GM18909 (cell line): ENCODE results near the gene C12orf43.

ENCODE experiments used
- ATAC-seq: cut with Tn5 transposase; IDR thresholded peaks from one replicate; pipeline ENCODE4 v1.9.1; 2021; ENCODE audit warnings: mild to moderate bottlenecking; ENCODE audit not compliant: unreplicated experiment, poor library complexity

Gene C12orf43

DNA sequence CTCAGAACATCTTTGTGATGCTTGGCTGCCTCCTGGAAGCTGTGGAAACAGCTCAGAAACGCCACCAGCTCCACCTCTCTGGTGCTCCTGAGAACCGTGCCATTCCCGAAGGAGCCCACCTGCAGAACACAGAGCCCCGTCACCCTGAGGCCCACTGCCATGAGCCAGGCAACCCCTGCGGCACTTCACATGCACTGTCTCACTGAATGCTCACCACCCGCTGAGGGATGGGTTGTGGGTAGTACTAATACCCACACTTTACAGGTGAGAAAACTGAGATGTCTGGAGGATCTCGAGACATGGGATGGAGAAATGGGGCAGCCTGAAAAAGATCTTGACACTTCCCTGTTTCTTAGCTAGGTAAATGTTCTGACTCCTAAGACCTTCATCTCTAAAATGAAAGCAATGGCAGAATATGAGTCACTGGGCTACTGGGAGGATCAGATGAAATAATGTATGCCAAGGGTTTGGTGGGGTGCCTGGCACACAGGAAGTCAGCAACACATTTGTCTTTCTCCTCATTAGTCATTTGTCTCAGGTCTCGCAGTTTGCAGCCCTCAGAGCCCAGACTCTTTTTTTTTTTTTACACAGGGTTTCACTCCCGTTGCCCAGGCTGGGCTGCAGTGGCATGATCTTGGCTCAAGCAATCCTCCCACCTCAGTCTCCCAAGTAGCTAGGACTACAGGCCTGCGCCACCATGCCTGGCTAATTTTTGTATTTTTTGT, 17.5 kb upstream of the C12orf43 start:
- no peak for ATAC-seq

GRCh38 chr12:121030576-121031212, 14.4 kb upstream of the C12orf43 start:
- ATAC-seq = no peak

DNA sequence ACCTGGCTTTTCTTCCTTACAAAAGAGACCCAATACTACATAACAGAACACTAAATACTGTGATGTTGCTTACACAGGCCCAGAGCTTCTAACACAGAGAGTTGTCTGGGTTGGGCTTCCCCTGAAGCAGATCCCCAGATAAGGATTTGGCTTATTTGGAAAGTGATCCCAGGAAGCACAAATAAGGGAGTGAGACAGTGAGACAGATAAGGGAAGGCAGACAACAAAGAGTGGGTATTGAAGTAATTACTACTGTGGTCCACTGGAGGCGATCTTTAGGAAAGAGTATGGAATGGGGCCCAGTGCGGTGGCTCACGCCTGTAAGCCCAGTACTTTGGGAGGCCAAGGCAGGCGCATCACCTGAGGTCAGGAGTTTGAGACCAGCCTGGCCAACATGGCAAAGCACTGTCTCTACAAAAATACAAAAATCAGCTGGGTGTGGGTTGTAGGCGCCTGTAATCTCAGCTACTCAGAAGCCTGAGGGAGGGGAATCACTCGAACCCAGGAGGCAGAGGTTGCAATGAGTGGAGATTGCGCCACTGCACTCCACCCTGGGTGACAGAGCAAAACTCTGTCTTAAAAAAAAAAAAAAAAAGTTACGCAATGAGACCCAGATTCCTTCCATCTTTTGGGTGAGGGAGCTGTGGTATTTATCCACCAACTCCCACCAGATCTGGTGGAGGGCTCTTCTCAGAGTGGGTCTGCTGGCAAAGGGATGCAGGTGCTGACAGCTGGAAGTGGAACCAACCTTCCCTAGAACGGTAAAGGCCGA, 10.2 kb upstream of the C12orf43 start:
- ATAC-seq = no peak

DNA sequence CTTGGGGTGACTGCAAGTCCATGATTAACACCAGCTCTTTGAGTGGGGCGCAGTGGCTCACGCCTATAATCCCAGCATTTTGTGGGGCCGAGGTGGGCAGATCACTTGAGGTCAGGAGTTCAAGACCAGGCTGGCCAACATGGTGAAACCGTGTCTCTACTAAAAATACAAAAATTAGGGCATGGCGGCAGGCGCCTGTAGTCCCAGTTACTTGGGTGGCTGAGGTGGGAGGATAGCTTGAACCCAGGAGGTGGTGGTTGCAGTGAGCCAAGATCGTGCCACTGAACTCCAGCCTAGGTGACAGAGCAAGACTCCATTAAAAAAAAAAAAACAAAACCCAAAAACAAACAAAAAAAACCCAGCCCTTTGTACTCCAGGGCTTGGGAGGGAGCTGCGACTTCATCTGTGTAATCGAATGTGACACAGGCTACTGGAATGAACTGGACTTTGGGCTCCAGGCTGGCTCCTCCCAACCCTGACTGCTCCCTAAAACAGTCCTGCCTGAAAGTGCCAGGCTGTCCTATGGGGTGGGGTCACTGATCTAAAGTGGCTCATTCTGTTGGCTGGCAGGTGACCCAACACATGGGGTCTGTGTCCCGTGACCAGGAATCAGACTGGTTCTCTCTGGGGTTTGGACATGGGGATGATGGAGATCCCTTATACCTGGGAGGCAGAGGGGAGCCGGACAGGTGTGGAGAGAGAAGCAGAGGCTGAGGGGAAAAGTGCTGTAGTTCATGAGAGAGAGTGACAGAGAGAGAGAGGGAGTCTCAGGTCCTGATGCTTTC, 9.3 kb upstream of the C12orf43 start:
- ATAC-seq = no peak

DNA sequence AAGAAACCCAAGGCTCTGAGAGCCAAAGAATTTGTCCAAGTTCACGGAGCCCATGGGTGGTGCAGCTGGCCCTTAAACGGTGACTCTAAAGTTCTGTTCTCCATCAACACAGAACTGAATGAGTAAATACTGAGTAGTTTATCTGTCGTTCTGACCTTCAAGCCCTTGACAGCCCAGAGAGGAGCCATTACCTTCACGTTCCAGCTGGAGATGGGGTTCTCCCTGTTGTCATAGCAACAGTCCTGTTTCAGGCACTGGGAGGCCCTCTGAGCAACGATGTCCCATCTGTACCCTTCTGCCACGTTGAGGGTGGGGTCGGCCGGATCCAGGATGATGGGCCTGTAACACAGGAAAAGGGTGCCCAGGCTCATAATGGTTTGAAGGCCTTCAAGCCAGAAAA, 7.5 kb upstream of the C12orf43 start:
- ATAC-seq = no peak

DNA sequence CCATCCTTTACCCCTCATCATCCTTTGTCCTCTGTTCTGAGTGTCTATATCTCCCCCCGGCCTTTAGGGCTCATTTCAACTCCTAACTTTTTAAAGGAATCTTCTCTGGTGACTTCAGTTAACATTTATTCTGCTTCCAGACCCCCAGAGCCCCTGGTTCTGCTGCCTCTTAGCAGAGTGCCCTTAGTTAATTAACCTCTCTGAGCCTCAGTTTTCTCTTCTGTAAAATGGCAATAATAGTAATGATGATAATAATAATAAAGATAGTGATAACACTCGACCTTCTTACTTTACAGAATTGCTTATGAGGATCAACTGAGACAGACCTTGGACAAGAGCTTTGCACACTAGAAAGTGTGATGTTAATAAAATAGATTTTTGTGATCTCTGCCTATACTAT, 6.4 kb upstream of the C12orf43 start:
- ATAC-seq = no peak

- no peak for ATAC-seq
Measured at GRCh38 chr12:121021754-121022153, 5.5 kb upstream of the C12orf43 start.

- ATAC-seq = no peak
Measured at GRCh38 chr12:121018860-121019617, 2.8 kb upstream of the C12orf43 start.

DNA sequence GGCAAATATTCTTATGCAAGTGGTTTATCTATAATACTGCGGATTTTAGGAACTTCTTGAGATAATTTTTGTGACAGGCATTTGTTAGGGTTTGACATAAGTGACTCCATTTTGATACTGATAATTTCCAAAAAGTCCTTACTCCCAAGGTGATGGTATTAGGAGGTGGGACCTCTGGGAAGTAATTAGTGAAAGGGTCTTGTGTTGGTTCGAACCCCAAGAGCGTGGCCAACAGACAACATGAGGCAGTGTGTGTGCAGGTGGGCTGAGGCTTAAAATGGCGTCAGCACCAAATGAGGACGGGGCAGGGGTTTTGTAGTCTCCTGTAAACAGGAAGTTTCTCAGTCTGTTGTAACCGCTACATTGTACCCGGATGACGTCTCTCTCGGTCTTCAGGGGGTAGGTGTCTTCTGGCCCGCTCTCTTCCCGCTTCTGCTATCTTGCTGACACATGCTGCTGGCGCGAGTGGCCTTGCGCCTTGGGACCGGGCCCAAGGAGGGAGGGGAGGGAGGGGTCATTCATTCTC, 1.7 kb upstream of the C12orf43 start:
- ATAC-seq = no peak

DNA sequence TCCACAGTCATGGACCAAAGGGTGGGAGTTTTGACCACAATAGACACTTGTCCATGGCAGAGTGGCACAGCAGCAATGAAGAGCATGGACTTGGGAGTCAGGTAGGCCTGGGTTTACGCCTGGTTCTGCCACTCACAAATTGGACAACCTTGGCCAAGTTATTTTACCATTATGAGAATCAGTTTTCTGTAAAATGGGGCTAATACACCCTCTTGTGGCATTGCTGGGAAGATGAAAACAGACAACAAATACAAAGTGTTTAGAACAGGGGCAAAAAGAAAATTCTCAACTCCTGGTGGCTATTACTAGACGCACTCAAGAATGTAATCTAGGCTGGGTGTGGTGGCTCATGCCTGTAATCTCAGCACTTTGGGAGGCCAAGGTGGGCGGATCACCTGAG, 2.6 kb downstream of the C12orf43 start:
- ATAC-seq = no peak

GRCh38 chr12:121011820-121012219, 4.5 kb downstream of the C12orf43 start:
- no peak for ATAC-seq

DNA sequence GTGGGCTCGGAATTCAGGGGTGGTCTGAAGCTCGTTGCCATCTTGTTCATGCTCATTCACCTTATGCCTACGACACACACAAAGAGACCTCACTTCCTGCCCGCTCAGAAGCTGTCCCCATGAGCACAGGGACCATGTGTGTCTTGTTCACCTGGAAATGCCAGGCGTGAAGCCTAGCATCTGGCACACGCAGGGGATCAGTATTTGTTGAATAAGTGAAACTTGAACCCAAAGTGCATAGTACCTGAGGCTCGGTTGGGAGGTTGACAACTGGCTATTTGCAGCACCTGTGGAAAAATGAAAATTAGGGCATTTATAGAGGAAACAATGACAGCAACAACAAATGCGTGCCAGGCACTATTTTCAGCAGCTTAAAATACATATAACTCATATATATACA, 5.4 kb downstream of the C12orf43 start:
- ATAC-seq = no peak

DNA sequence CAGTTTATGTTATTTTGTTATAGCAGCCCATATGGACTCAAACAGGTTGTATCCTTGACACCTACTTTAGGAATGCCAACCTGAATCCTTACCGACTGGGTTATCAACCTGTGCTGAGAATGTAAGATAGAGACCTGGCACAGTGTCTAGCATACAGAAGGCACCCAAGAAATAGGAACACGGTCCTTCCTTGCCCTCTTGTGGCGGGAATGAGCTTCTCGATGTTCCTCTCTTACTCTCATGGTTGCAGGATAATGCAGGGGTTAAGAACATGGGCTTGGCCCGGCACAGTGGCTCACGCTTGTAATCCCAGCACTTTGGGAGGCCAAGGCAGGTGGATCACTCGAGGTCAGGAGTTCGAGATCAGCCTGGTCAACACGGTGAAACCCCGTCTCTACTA, 6.5 kb downstream of the C12orf43 start:
- no peak for ATAC-seq

- ATAC-seq = no peak
Measured at GRCh38 chr12:121008347-121009098, 7.8 kb downstream of the C12orf43 start.

DNA sequence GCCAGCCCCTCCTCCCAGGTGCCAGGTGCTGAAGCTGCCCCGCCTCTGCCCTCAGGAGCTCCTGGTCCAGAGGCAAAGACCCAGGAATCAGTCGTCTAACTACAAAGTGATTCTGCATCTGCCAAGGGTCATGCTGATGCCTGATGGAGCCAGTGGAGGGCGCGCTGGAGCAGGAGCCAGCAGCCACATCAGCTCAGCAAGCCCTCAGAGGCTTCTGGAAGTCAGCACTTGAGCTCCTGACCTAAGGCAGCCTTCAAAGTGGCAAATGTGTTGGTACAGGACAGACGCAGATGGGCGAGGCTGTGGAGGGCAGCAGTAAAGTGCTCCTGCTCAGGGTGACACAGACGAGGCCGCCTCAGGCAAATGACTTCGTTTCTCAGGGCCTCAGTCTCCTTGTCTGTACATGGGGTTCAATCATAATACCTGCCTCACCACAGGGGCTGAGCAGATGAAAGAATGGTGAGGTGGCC, 10.9 kb downstream of the C12orf43 start:
- ATAC-seq = no peak

DNA sequence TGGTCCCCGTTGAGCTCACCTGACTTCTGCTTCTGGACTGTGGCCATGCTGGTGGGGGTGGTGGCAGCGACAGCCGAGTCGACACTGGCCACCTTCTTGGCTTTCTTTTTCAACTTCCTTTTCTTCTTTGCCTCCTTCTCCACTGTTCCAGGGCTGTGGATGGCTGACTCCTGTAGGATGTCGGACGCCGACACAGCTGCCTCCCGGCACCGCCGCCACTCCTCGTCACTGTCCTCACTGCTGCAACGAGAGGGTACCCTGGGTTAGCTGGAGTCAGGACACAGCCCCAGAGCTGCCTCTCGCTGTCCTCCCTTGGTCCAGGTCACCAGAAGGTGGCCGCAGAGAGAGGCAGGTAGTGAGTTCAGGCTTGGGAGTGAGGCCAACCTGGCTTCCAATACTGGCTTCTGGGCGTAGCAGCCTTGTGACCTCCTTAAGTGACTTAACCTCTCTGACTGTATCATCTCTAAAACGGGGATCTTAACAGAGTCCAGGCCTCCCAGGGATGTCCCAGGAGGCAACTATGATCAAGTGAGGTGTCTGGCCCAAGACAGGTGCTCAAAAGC, 12.0 kb downstream of the C12orf43 start:
- no peak for ATAC-seq

- no peak for ATAC-seq
Measured at GRCh38 chr12:121003650-121004049, 12.6 kb downstream of the C12orf43 start.

GRCh38 chr12:121001841-121002483, 14.3 kb downstream of the C12orf43 start:
- ATAC-seq = no peak
